ENCODE measurements around the gene RHOA. TPM values are rescaled to one million over a fixed set of nuclear protein-coding genes. Genes with fewer than 3 reads are reported as not detected.

The RHOA gene
- total and polyA plus RNA-seq, 4 donors: 144 to 169 (median 160) TPM

GRCh38 chr3:49310677-49311076 is 101.1 kb downstream of the RHOA start:
- Histone ChIP-seq H3K9ac (ENCODE audit: low read depth in 1 of 2, low read length in 2 of 2) (no peak overlapping the region), H3K27me3 (ENCODE audit: control insufficient read depth in 4 of 4, insufficient read depth in 4 of 4, low read length in 3 of 4) (no peaks in the 10 kb centered on the region), H3K4me1 (ENCODE audit: control insufficient read depth in 4 of 4, insufficient read depth in 4 of 4, low read length in 3 of 4) (no peaks in the 10 kb centered on the region), H3K9me3 (ENCODE audit: control insufficient read depth in 4 of 4, low read length in 3 of 4) (no peaks in the 10 kb centered on the region), H3K27ac (ENCODE audit: low read depth in 1 of 2, low read length in 2 of 2) (no peak overlapping the region), H3K36me3 (ENCODE audit: control insufficient read depth in 4 of 4, insufficient read depth in 3 of 4, low read depth in 1 of 4, low read length in 3 of 4) (peaks cover 18 to 38% (median 28%) of the 10 kb centered on the region in 4 donors), H3K4me3 (ENCODE audit: low read depth in 1 of 3, low read length in 3 of 3) (no peak overlapping the region)
- 98% methylated on average over 1 of the region's 1 CpG for WGBS
- no peak for DNase-seq (ENCODE audit: low spot score)
- TF ChIP-seq ATF3 (IDR thresholded peaks at IDR 0.05) (no peak), MAX (IDR thresholded peaks at IDR 0.05) (no peak), EGR1 (IDR thresholded peaks at IDR 0.05; ENCODE audit: low read depth in 2 of 2) (no peak), HNF4G (IDR thresholded peaks at IDR 0.05) (no peak), JUND (IDR thresholded peaks at IDR 0.05) (no peak), HNF4A (conservative IDR thresholded peaks at IDR 0.05) (no peak), GABPA (IDR thresholded peaks at IDR 0.05 in 1 of 2, conservative IDR thresholded peaks at IDR 0.05 in 1 of 2) (no peak)

Other genes starting within 250 kb of the RHOA start
- 10 to 100 TPM in 1 of 2 donors, 1 to 10 TPM in 1; 6.1 to 10.4 TPM for gene CCDC71, start 245.6 kb downstream of the RHOA start, total RNA-seq
- gene CCDC71, start 245.6 kb downstream of the RHOA start, polyA plus RNA-seq: 10 to 100 TPM in 1 of 2 donors, 1 to 10 TPM in 1; 1.1 to 10.7 TPM
- gene KLHDC8B, start 240.4 kb downstream of the RHOA start, total RNA-seq: 10 to 100 TPM in 1 of 2 donors, 1 to 10 TPM in 1; 9.2 to 17.1 TPM
- gene KLHDC8B, start 240.4 kb downstream of the RHOA start, polyA plus RNA-seq: 1 to 10 TPM; 8.1 to 9.6 TPM
- 1 to 10 TPM; 1.9 to 3.1 TPM for gene C3orf62, start 134.7 kb downstream of the RHOA start, total RNA-seq
- 1 to 10 TPM in 1 of 2 donors, under 1 TPM in 1; 0.96 to 1.3 TPM for gene C3orf62, start 134.7 kb downstream of the RHOA start, polyA plus RNA-seq
- 10 to 100 TPM; 16.1 to 17.7 TPM for gene USP4, start 71.9 kb downstream of the RHOA start, total RNA-seq
- 10 to 100 TPM; 12.5 to 13.7 TPM for gene USP4, start 71.9 kb downstream of the RHOA start, polyA plus RNA-seq
- gene GPX1, start 53.6 kb downstream of the RHOA start, total RNA-seq: 100 to 1,000 TPM in 1 of 2 donors, 10 to 100 TPM in 1; 87.0 to 125 TPM
- 100 to 1,000 TPM; 313 to 412 TPM for gene GPX1, start 53.6 kb downstream of the RHOA start, polyA plus RNA-seq
- gene TCTA, start 447 bp upstream of the RHOA start, total RNA-seq: 10 to 100 TPM; 13.6 to 24.9 TPM
- gene TCTA, start 447 bp upstream of the RHOA start, polyA plus RNA-seq: 10 to 100 TPM; 24.3 to 28.2 TPM
- 10 to 100 TPM; 15.6 to 23.2 TPM for gene AMT, start 10.5 kb upstream of the RHOA start, total RNA-seq
- 10 to 100 TPM; 27.9 to 28.7 TPM for gene AMT, start 10.5 kb upstream of the RHOA start, polyA plus RNA-seq
- gene NICN1, start 17.3 kb upstream of the RHOA start, total RNA-seq: 1 to 10 TPM; 3.7 to 3.9 TPM
- 1 to 10 TPM; 4.9 to 6.0 TPM for gene NICN1, start 17.3 kb upstream of the RHOA start, polyA plus RNA-seq
- gene DAG1, start 58.3 kb upstream of the RHOA start, total RNA-seq: 10 to 100 TPM; 16.1 to 40.8 TPM
- gene DAG1, start 58.3 kb upstream of the RHOA start, polyA plus RNA-seq: 10 to 100 TPM; 12.1 to 54.4 TPM
- gene BSN, start 142.5 kb upstream of the RHOA start, total RNA-seq: under 1 TPM; 0.42 to 0.67 TPM
- gene BSN, start 142.5 kb upstream of the RHOA start, polyA plus RNA-seq: under 1 TPM; 0.32 to 0.38 TPM